Activated T-cell treated with anti-CD3 and anti-CD28 coated beads, Interleukin-2, amount 50 U/mL, for 1 hour (primary cell): Measurements from ENCODE around the gene MEGF8.
A peak's percentile ranks its signal among the peaks of the same experiment; 100 is the strongest.

Source experiments
- DNase-seq: peaks from one replicate; pipeline ENCODE4 v3.0.0-alpha.2; 2020

The MEGF8 gene

GRCh38 chr19:42423462-42424344 is 98.3 kb downstream of the MEGF8 start:
- peak; percentile 94 for DNase-seq

- peak; percentile 27 for DNase-seq
Measured at GRCh38 chr19:42424345-42424707, 98.9 kb downstream of the MEGF8 start.

- DNase-seq = no peak
Measured at GRCh38 chr19:42424712-42425131, 99.3 kb downstream of the MEGF8 start.

GRCh38 chr19:42426643-42427042 is 101.2 kb downstream of the MEGF8 start:
- no peak for DNase-seq

GRCh38 chr19:42427313-42427712 is 101.9 kb downstream of the MEGF8 start, which contains the start of gene LIPE:
LIPE (minus strand) TSS chr19:42427388; CDS start chr19:42427149, 239 bp downstream.
- DNase-seq = no peak
